HCT116 (cell line): Measurements from ENCODE around the gene NINJ1. TPM values are rescaled to one million over a fixed set of nuclear protein-coding genes. Genes with fewer than 3 reads are reported as not detected.

Experiments
- ATAC-seq: fragments of 200-7000 bp; cut with Tn5 transposase; 2 replicates; pipeline ENCODE4 v1.9.1; 2020; ENCODE audit warnings: mild to moderate bottlenecking, moderate library complexity
- BruUV-seq: library from RNA; stranded (reverse); fragments of 400-500 nt; replicated peaks from 2 replicates; lab custom pipeline; 2021; lab: Mats Ljungman, UMichigan
- CTCF ChIA-PET: fragments of 300-600 bp; sonication (Branson Sonifier 250); formaldehyde crosslinking; loops from one replicate; lab custom pipeline; 2021; ENCODE audit warnings: antibody characterized with exemption; lab: Charles Lee
- POLR2A ChIA-PET: fragments of 300-600, 350-600 bp; sonication (Branson Sonifier 250); formaldehyde crosslinking; loops from one replicate; lab custom pipeline; 2021; ENCODE audit warnings: antibody characterized with exemption; lab: Charles Lee
- RAD21 ChIA-PET, 2 experiments: fragments of 300-600 bp; sonication (Branson Sonifier 250); formaldehyde crosslinking; loops; one replicate each; lab custom pipeline; 2023; ENCODE audit warnings: low total read pairs in 2 of 2; ENCODE audit not compliant: uncharacterized antibody in 2 of 2, unreplicated experiment in 2 of 2, low non-redundant PET in 1 of 2; lab: Charles Lee
- DNase-seq: peaks from one replicate; pipeline ENCODE4 v3.0.0-alpha.2; 2010; ENCODE audit warnings: low read depth, low spot score
- H2AFZ ChIP-seq: fragments of 200-600 bp; shearing (Covaris generic), sonication (generic); 2 replicates; pipeline ENCODE4 v1.6.1; 2017; ENCODE audit warnings: low read depth, mixed run types, mixed read lengths, antibody characterized with exemption, low read length; ENCODE audit not compliant: poor library complexity, severe bottlenecking
- H3K27ac ChIP-seq: 2 replicates; pipeline ENCODE4 v1.5.1; 2012; ENCODE audit warnings: low read depth, low read length
- H3K27me3 ChIP-seq: fragments of 200-600 bp; sonication (generic); 2 replicates; pipeline ENCODE4 v1.6.1; 2016; ENCODE audit warnings: mixed run types, low read length, mixed read lengths; ENCODE audit not compliant: insufficient read depth
- H3K36me3 ChIP-seq, 2 experiments: fragments of 200-500 bp in 1 of 2; fragments of 200-600 bp in 1 of 2; sonication (Bioruptor generic) in 1 of 2; sonication (generic) in 1 of 2; 2 replicates each; pipeline versions ENCODE4 v1.5.1 to v1.6.1; 2014 to 2016; ENCODE audit warnings: low read length in 2 of 2, inconsistent platforms in 1 of 2, mixed read lengths in 1 of 2, mixed run types in 1 of 2; ENCODE audit not compliant: insufficient read depth in 2 of 2, control insufficient read depth in 1 of 2
- H3K4me1 ChIP-seq, 2 experiments: fragments of 200-600 bp in 1 of 2; sonication (generic) in 1 of 2; 2 replicates each; pipeline versions ENCODE4 v1.5.1 to v1.6.1; 2012 to 2017; ENCODE audit warnings: low read length in 2 of 2, inconsistent platforms in 1 of 2, mild to moderate bottlenecking in 1 of 2, mixed read lengths in 1 of 2, mixed run types in 1 of 2, moderate library complexity in 1 of 2; ENCODE audit not compliant: insufficient read depth in 2 of 2, control insufficient read depth in 1 of 2
- H3K4me2 ChIP-seq: fragments of 200-600 bp; sonication (generic); 2 replicates; pipeline ENCODE4 v1.6.1; 2017; ENCODE audit warnings: mixed run types, low read length, mixed read lengths
- H3K4me3 ChIP-seq, 2 experiments: fragments of 200-600 bp in 1 of 2; sonication (generic) in 1 of 2; replicated peaks in 1 of 2; 2 replicates each; pipeline ENCODE4 v1.5.1; 2011 to 2016; ENCODE audit warnings: low read length in 2 of 2, control low read depth in 1 of 2, low read depth in 1 of 2, mild to moderate bottlenecking in 1 of 2, mixed read lengths in 1 of 2, mixed run types in 1 of 2
- H3K79me2 ChIP-seq: fragments of 200-600 bp; sonication (generic); 2 replicates; pipeline ENCODE4 v1.6.1; 2017; ENCODE audit warnings: mild to moderate bottlenecking, mixed run types, low read length, moderate library complexity, mixed read lengths; ENCODE audit not compliant: insufficient read depth
- H3K9ac ChIP-seq: fragments of 200-600 bp; sonication (generic); 2 replicates; pipeline ENCODE4 v1.6.1; 2016; ENCODE audit warnings: low read length, mixed read lengths
- H3K9me2 ChIP-seq: fragments of 200-600 bp; sonication (generic), shearing (Covaris generic); 2 replicates; pipeline ENCODE4 v1.6.1; 2017; ENCODE audit warnings: mixed run types, mild to moderate bottlenecking, moderate library complexity; ENCODE audit not compliant: insufficient read depth
- H3K9me3 ChIP-seq, 2 experiments: fragments of 200-500 bp in 1 of 2; fragments of 200-600 bp in 1 of 2; sonication (Bioruptor generic) in 1 of 2; sonication (generic) in 1 of 2; 2 replicates each; pipeline ENCODE4 v1.6.1; 2014 to 2017; ENCODE audit warnings: low read length in 2 of 2, mixed read lengths in 2 of 2, inconsistent platforms in 1 of 2, low read depth in 1 of 2, mild to moderate bottlenecking in 1 of 2, mixed run types in 1 of 2, moderate library complexity in 1 of 2; ENCODE audit not compliant: control insufficient read depth in 1 of 2, insufficient read depth in 1 of 2
- H4K20me1 ChIP-seq: fragments of 200-600 bp; sonication (generic), shearing (Covaris generic); 2 replicates; pipeline ENCODE4 v1.6.1; 2017; ENCODE audit warnings: mixed run types, mild to moderate bottlenecking, moderate library complexity; ENCODE audit not compliant: insufficient read depth
- ATF3 ChIP-seq: IDR thresholded peaks from 2 replicates; pipeline ENCODE4 v1.6.1; 2012
- CEBPB ChIP-seq: IDR thresholded peaks from 2 replicates; pipeline ENCODE4 v1.6.1; 2012; ENCODE audit warnings: low read depth
- ELF1 ChIP-seq: IDR thresholded peaks from 2 replicates; pipeline ENCODE4 v1.6.1; 2012; ENCODE audit warnings: low read depth, borderline replicate concordance
- MAX ChIP-seq: IDR thresholded peaks from 2 replicates; pipeline ENCODE4 v1.6.1; 2012
- POLR2A ChIP-seq: IDR thresholded peaks from 2 replicates; pipeline ENCODE4 v1.7.0; 2011; ENCODE audit warnings: borderline replicate concordance; ENCODE audit not compliant: insufficient read depth, insufficient read length; ENCODE audit errors: extremely low read depth
- RAD21 ChIP-seq: IDR thresholded peaks from 2 replicates; pipeline ENCODE4 v1.6.1; 2012; ENCODE audit warnings: low read depth, mild to moderate bottlenecking
- REST ChIP-seq: IDR thresholded peaks from 2 replicates; pipeline ENCODE4 v1.6.1; 2012; ENCODE audit warnings: low read depth
- SIN3A ChIP-seq: IDR thresholded peaks from 2 replicates; pipeline ENCODE4 v1.6.1; 2012; ENCODE audit warnings: low read depth
- SP1 ChIP-seq: IDR thresholded peaks from 2 replicates; pipeline ENCODE4 v1.6.1; 2012; ENCODE audit warnings: low read depth
- YY1 ChIP-seq: IDR thresholded peaks from 2 replicates; pipeline ENCODE4 v1.6.1; 2011; ENCODE audit warnings: low read length, low read depth, moderate library complexity, mild to moderate bottlenecking; ENCODE audit not compliant: insufficient replicate concordance; ENCODE audit errors: extremely low read depth
- ZFX ChIP-seq: fragments of 450-650 bp; IDR thresholded peaks from 2 replicates; pipeline ENCODE4 v1.6.1; 2017
- ZNF274 ChIP-seq: fragments of 200-500 bp; sonication (Bioruptor generic); IDR thresholded peaks from 2 replicates; pipeline ENCODE4 v1.6.1; 2014; ENCODE audit warnings: mild to moderate bottlenecking, low read depth, low read length, inconsistent platforms
- intact Hi-C: fragments of 100-400 bp; cut with micrococcal nuclease; formaldehyde crosslinking; loops from 2 replicates; pipeline ENCODE4 v1.10.0; 2022
- total RNA-seq: library from RNA; stranded (reverse); gene quantifications from one replicate; pipeline ENCODE4 v1.2.1, GENCODE V29; 2021; ENCODE audit not compliant: unreplicated experiment
- TF ChIP-seq, protein P1 (sequence below), 3 experiments: fragments of 200-600 bp in 1 of 3; sonication (generic) in 1 of 3; IDR thresholded peaks in 2 of 3; conservative IDR thresholded peaks in 1 of 3; 2 replicates each; pipeline ENCODE4 v1.5.1; 2012 to 2017; ENCODE audit warnings: low read depth in 2 of 3, low read length in 2 of 3, antibody characterized with exemption in 1 of 3, borderline replicate concordance in 1 of 3, control low read depth in 1 of 3, mild to moderate bottlenecking in 1 of 3, mixed read lengths in 1 of 3, mixed run types in 1 of 3, moderate library complexity in 1 of 3; ENCODE audit not compliant: insufficient read depth in 1 of 3

Gene NINJ1
- total RNA-seq, 1 experiment from 2014 or later = 34.4 TPM

GRCh38 chr9:93122721-93123221 lies 11.3 kb downstream of the NINJ1 start:
- Histone ChIP-seq H3K79me2 (no peaks in the 10 kb centered on the region), H3K9me2 (no peaks in the 10 kb centered on the region), H4K20me1 (no peaks in the 10 kb centered on the region), H3K4me2 (no peak overlapping the region), H3K9ac (no peak overlapping the region), H3K4me1 (peaks cover 26 to 30% of the 10 kb centered on the region in 2 experiments), H2AFZ (no peak overlapping the region), H3K27ac (no peak overlapping the region), H3K9me3 (no peaks in the 10 kb centered on the region), H3K36me3 (no peaks in the 10 kb centered on the region; a peak in 1 of 4 replicates), H3K27me3 (no peaks in the 10 kb centered on the region), H3K4me3 (no peak overlapping the region)
- ATAC-seq (no peak), DNase-seq (no peak)
- no TSS peak for BruUV-seq
- TF ChIP-seq, protein P1, sequence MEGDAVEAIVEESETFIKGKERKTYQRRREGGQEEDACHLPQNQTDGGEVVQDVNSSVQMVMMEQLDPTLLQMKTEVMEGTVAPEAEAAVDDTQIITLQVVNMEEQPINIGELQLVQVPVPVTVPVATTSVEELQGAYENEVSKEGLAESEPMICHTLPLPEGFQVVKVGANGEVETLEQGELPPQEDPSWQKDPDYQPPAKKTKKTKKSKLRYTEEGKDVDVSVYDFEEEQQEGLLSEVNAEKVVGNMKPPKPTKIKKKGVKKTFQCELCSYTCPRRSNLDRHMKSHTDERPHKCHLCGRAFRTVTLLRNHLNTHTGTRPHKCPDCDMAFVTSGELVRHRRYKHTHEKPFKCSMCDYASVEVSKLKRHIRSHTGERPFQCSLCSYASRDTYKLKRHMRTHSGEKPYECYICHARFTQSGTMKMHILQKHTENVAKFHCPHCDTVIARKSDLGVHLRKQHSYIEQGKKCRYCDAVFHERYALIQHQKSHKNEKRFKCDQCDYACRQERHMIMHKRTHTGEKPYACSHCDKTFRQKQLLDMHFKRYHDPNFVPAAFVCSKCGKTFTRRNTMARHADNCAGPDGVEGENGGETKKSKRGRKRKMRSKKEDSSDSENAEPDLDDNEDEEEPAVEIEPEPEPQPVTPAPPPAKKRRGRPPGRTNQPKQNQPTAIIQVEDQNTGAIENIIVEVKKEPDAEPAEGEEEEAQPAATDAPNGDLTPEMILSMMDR (IDR thresholded peaks at IDR 0.05 in 2 of 3, conservative IDR thresholded peaks at IDR 0.05 in 1 of 3; ENCODE audit: borderline replicate concordance in 1 of 3, insufficient read depth in 1 of 3, low read depth in 2 of 3, low read length in 2 of 3) = no peak
- TF ChIP-seq ZNF274 (no peak), POLR2A (no peak), ELF1 (no peak), RAD21 (no peak), SIN3A (no peak), ATF3 (no peak), REST (no peak), CEBPB (no peak), YY1 (no peak), SP1 (no peak), MAX (no peak), ZFX (no peak)
- RAD21 ChIA-PET = no interaction called here
- CTCF ChIA-PET = no interaction called here
- POLR2A ChIA-PET = no interaction called here
- intact Hi-C loops = no loop called here
